HG03045 (cell line): ENCODE data around the gene ADGRF3.
"Not testable (repeated sequence)": the region's sequence is repeated elsewhere in the genome, so short reads cannot be mapped to it uniquely, and the experiment has no call there.

Source experiments
- ATAC-seq: cut with Tn5 transposase; IDR thresholded peaks from one replicate; pipeline ENCODE4 v1.9.1; 2021; ENCODE audit warnings: mild to moderate bottlenecking, moderate library complexity; ENCODE audit not compliant: unreplicated experiment

ADGRF3 gene

DNA sequence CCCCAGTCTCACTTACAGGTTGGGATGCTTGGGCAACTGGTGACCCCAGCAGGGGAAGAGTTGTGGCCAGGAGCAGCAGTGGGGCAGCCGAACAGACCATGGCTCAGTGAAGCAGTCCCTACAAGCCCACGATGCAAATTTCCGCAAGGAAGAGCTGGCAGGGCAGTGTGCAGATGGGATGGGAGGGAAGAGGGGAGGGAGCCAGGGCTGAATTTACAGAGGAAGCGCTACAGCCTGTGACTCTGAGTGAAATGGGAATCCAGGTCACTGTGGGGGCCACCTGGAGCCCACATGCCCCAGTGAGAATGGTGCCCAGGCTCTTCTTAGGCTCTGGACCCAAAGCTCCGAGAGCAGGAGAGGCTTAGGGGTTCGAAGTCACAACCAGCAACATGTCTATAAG is 27.6 kb downstream of the ADGRF3 start:
- no peak for ATAC-seq

- ATAC-seq, result no peak
Observed at GRCh38 chr2:26317377-26318105, 29.0 kb downstream of the ADGRF3 start.

DNA sequence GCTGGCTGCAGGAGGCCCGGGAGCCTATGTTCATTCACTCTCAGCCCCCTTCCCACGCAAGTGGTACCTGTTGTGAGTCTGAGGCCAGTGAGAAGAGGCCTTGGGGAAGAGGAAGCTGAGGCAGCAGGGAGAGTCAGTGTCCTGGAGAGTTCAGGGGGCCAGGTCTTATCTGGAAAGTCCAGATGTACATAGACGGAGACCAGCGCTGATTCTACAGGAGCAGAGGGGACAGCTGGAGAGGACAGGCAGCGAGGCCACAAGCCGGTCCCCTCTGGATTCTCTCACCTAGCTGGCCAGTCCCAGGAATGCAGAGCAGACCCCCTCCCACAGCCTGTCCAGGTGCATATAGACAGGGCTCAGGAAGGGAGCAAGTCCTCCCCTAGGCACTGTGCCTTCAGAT is 29.7 kb downstream of the ADGRF3 start:
- ATAC-seq, result no peak

- ATAC-seq, result no peak
Observed at GRCh38 chr2:26316041-26316440, 30.5 kb downstream of the ADGRF3 start.

GRCh38 chr2:26314243-26314642 is 32.3 kb downstream of the ADGRF3 start:
- ATAC-seq, result no peak

DNA sequence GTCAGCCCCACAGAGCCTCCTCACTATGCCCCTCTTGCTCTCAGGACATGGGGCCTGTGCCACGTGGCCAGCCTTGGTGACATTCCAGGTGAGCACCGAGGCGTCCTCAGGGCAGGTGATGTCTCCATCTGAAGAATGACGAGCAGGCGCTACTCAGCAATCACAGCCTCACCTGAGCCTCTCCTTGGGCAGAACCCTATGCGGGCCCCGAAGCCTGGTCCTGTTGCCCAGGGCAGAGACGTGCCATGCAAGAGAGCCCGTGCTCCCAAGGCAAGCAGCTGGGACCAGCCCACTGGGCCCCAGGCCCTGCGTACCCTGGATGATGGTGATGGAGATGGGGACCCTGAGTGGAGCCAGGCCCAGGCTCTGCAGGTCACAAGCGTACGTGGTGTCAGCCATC is 33.1 kb downstream of the ADGRF3 start:
- no peak for ATAC-seq

- ATAC-seq, result no peak
Observed at GRCh38 chr2:26312471-26312870, 34.1 kb downstream of the ADGRF3 start.

GRCh38 chr2:26309921-26310320 is 36.7 kb downstream of the ADGRF3 start:
- no peak for ATAC-seq

DNA sequence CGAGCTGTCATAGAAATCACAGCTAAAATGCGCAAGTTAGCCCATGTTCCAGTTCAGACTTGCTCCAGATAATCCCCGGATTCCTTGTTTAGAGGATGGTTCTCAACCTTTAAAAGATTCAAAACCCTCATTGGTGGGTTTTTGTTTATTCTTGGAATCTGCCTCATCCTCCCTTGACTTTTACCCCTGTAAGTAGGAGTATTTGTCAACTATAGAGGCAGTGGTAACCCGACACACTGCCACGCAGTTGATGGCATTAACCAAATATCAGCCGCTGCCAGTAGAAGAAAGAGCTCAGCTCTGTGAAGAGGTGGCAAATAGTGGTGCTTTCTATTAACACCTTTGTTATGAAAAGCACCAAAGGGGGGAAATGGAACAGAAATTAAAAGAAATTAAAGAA is 41.0 kb downstream of the ADGRF3 start:
- no peak for ATAC-seq

DNA sequence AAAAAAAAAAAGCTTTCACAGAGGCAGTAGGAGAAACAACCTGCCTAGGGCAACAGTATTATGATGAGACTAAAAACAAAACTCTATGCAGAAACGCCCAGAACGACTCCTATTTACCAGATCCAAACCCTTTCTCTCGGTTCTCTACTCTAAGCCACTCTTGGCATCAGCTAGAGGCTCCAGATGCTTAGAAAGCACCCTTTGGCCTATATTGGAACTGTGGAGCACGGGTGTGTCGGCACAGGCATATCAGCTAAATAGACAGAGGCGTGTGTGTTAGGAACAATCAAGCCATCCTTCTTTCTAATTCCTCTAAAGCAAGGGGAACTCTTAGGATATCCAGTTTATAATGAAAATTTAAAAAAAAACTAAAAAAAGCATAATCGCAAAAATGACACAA is 41.5 kb downstream of the ADGRF3 start:
- not testable (repeated sequence) for ATAC-seq

- no peak for ATAC-seq
Observed at GRCh38 chr2:26302846-26303245, 43.7 kb downstream of the ADGRF3 start.

DNA sequence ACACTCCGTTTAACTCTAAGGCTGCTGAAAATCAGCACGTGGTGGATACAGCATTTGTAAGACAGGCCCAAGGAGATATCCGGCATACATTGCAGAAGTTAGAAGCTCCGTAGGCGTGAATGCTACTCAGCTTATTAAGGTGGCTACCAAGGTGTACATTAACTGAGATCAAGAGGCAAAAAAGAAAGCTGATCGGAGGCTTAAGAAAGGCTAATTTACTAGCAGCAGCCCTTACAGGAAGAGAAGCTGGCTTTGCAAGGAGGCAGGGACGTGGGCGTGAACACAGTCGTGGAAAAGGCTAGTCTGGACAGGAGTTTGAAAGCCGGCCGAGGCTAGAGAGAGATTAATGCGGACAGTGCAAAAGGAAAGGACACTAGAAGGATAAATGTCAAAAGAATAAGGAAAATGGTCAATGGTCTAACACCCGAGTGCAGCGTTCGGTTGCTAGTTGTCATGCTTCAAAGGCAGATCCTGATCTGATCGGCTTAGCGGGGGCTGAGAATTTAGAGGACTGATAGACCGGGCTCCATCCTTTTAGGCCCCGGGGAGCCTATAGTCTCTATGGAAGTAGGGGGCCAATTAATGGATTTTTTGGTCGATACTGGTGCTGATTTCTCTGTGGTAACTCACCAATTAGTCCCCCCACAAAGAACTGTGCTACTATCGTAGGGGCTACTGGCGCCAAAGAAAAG is 46.2 kb downstream of the ADGRF3 start:
- ATAC-seq, result no peak

DNA sequence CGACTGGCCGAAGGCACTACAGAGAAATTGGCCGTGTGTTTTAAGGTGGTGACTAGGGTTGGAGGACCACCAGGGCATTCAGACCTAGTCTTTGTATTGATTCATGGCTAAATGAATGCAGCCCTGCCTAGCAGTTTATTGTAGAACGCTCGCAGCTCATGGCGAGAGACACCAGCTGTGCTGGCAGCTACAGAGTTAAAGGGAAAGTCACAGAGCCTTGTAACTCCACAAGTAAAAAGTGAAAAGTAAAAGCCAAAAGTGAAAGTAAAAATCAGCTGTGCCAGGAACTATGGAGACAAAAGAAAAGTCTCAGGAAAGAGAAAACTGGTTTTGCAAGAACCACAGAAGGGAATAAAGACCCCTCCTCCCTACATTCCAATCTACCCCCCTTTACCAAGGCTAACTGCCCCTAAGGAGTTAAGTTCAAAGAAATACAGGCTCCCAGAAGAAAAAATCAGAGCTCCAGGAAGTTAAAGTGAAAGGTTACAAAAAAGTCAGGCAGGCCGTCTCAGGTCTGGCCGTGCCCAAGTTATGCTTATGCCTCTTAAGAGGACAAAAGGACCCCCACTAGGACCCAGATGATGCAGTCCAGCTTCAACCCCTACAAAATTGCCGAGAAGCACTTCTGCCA is 47.0 kb downstream of the ADGRF3 start:
- no peak for ATAC-seq

DNA sequence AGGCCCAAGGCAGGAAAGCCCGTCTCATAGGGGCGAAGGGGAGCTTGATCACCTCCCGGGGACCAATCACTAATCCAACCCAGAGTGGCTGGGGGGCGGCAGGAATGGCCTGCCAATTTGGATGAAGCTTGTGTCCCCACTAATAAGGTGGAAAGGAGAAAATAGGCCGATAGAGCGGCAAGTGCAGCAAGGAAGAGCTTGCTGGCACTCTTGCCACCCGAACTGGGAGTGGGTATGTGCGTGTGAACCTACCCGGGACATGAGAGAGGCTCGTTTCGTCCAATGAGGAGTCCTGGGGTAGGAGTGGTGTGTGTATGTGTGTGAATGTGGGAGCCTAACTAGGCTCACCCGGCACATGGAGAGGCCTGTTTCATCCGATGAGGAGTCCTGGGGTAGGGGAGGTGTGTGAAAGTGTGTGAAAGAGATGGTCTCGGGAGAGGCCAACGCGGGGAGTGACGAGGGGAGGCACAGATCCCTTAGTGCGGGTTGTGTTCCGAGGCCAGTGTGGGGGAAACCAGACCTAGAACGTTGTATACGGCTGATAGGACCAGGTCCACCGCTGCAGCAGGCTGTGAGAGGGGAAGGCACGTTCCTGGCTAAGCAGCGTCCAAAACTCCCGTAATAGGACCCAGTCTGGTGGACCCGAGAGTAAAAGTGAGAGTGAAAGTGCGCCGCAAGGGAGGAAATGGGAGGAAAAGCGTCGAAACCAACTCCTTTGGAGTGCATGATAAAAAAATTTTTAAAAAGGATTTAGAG is 47.8 kb downstream of the ADGRF3 start:
- no peak for ATAC-seq

DNA sequence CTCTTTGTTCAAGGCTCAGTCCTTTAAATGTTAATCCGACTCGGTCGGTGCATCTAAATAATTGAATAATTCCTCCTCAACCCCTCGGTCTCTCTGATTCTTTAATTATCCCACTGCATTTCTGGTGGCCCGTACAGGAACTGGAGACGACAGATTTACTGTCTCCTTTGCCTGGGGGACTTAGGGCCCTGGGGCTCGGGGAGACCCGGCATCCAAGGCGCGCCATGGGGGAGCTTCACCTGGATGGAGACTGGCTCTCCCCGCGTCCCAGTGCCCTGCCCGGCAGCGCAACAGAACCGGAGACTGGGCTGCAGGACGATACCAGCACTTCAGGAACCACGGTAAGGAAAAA is 48.3 kb downstream of the ADGRF3 start:
- no peak for ATAC-seq

GRCh38 chr2:26297061-26297460 is 49.5 kb downstream of the ADGRF3 start:
- ATAC-seq, result no peak

GRCh38 chr2:26295511-26295910 is 51.1 kb downstream of the ADGRF3 start:
- ATAC-seq, result no peak

- no peak for ATAC-seq
Observed at GRCh38 chr2:26292646-26293045, 53.9 kb downstream of the ADGRF3 start.

DNA sequence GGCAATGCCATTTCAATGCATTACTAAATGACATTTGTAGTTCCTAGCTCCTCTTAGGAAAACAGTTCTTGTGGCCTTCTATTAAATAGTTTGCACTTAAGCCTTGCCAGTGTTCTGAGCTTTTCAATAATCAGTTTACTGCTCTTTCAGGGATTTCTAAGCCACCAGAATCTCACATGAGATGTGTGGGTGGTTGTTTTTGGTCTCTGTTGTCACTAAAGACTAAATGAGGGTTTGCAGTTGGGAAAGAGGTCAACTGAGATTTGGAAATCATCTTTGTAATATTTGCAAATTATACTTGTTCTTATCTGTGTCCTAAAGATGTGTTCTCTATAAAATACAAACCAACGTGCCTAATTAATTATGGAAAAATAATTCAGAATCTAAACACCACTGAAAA is 56.6 kb downstream of the ADGRF3 start:
- no peak for ATAC-seq

- ATAC-seq, result no peak
Observed at GRCh38 chr2:26285931-26286330, 60.7 kb downstream of the ADGRF3 start.

DNA sequence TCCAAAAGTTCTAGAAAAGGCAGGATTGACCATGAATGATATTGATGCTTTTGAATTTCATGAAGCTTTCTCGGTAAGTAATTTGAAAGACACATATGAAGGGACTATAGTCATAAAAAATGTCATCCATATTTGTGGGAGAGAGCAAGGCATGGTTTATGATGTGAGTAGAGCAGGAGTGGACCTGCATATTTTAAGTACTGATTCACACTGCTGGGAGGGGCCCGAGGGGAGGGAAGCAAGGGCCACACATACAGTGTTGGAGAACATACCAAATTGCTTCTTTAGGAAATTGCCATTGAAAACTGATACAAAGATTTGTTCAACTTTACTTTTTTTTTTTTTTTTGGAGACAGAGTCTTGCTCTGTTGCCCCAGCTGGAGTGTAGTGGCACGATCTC is 62.5 kb downstream of the ADGRF3 start:
- ATAC-seq, result no peak

GRCh38 chr2:26283606-26284005 is 63.0 kb downstream of the ADGRF3 start:
- ATAC-seq, result no peak
